Measurements from ENCODE around the gene PPP1R14C. TPM values are rescaled to one million over a fixed set of nuclear protein-coding genes. Genes with fewer than 3 reads are reported as not detected.

Gene PPP1R14C
- total RNA-seq, 1 donor from 2014 or later: 0.46 TPM

DNA sequence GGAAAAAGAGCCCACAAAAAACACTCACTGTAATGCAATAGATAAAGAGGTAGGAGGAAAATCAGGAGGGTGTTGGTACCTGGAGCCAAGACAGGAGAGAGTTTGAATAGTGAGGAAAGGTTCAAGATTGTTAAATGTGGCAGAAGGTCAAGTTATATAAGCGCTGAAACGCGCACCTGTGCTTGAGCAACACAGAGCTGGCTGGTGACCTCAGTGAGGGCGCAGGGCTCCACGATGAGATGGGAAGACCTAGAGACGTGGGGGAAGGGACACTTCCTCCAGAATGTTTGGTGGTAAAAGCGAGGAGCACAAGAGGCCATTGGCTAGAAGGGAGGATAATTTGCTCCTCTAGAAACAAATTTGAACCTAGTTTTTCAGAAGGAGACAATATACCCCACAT lies 4.2 kb upstream of the PPP1R14C start:
- Mint-ChIP-seq H3K9me3 (ENCODE audit: unreplicated experiment) (no peaks in the 10 kb centered on the region), H3K36me3 (ENCODE audit: unreplicated experiment) (no peaks in the 10 kb centered on the region), H3K27ac (ENCODE audit: unreplicated experiment) (no peak overlapping the region), H3K27me3 (ENCODE audit: unreplicated experiment) (peaks cover 55% of the 10 kb centered on the region), H3K4me3 (ENCODE audit: unreplicated experiment) (no peak overlapping the region), H3K4me1 (ENCODE audit: unreplicated experiment) (peaks cover 6% of the 10 kb centered on the region)
- no peak for DNase-seq (ENCODE audit: extremely low spot score, unreplicated experiment)
- TF ChIP-seq, protein P1, sequence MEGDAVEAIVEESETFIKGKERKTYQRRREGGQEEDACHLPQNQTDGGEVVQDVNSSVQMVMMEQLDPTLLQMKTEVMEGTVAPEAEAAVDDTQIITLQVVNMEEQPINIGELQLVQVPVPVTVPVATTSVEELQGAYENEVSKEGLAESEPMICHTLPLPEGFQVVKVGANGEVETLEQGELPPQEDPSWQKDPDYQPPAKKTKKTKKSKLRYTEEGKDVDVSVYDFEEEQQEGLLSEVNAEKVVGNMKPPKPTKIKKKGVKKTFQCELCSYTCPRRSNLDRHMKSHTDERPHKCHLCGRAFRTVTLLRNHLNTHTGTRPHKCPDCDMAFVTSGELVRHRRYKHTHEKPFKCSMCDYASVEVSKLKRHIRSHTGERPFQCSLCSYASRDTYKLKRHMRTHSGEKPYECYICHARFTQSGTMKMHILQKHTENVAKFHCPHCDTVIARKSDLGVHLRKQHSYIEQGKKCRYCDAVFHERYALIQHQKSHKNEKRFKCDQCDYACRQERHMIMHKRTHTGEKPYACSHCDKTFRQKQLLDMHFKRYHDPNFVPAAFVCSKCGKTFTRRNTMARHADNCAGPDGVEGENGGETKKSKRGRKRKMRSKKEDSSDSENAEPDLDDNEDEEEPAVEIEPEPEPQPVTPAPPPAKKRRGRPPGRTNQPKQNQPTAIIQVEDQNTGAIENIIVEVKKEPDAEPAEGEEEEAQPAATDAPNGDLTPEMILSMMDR (IDR thresholded peaks at IDR 0.05): no peak

DNA sequence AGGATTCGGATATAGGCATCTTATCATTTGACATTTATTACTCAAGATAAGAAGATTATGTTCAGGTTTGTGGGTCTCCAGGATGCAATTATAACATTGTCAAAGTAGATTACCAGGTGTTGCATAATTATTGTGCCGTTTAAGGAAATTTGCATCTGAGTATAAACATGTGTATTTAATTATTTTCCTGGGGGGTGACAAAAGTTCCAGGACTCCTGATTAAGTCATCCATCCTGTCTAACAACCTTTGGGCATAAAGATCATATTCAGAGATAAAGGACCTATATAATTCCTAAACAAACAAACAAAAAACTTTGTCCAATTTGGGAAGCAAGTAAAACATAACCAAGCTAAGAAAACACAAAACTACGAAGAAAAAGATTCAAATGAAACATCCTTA lies 3.3 kb upstream of the PPP1R14C start:
- no peak overlapping the region for H3K4me3 Mint-ChIP-seq (ENCODE audit: unreplicated experiment)
- DNase-seq (ENCODE audit: extremely low spot score, unreplicated experiment): no peak
- TF ChIP-seq, protein P1 (IDR thresholded peaks at IDR 0.05): no peak
- no peak overlapping the region for H3K27ac Mint-ChIP-seq (ENCODE audit: unreplicated experiment)
- H3K9me3 Mint-ChIP-seq (ENCODE audit: unreplicated experiment): no peaks in the 10 kb centered on the region
- H3K4me1 Mint-ChIP-seq (ENCODE audit: unreplicated experiment): peaks cover 12% of the 10 kb centered on the region
- peaks cover 64% of the 10 kb centered on the region for H3K27me3 Mint-ChIP-seq (ENCODE audit: unreplicated experiment)
- no peaks in the 10 kb centered on the region for H3K36me3 Mint-ChIP-seq (ENCODE audit: unreplicated experiment)

DNA sequence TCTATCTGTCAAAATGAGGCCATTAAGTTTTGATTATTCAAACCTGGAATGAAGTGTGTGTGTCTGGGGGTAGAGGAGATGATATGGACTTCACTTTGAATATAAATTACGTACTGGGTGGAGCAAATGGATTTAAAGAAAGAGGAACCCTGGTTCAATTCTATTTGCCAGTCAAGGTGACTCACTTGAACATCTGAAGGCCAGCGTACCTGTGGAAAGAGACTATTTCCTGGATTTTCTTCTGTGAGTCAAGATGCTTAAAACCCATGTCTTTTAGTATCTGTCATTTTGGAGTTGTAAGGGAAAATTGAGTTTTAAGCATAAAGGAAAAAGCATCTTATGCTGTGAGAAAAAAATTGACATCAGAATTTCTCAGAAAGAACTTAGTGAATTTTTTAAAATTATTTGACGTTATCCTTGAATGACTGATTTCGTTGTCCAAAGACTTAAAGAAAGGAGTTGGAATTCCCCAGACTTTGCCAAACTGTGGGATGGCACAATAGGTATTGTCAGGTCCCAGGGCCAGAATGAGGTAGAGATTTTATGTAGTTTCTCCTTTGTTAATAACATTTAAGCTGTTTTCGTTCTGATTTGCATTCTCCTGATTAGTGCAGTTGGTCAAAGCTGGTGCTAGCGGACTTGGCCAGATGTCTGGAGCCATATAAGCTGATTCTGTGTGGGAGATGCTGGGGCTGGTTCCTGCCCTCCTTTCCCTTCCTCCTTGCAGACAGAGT lies 2.4 kb upstream of the PPP1R14C start:
- Mint-ChIP-seq H3K36me3 (ENCODE audit: unreplicated experiment) (no peaks in the 10 kb centered on the region), H3K9me3 (ENCODE audit: unreplicated experiment) (no peaks in the 10 kb centered on the region), H3K4me3 (ENCODE audit: unreplicated experiment) (no peak overlapping the region), H3K27me3 (ENCODE audit: unreplicated experiment) (peaks cover 72% of the 10 kb centered on the region), H3K4me1 (ENCODE audit: unreplicated experiment) (peaks cover 12% of the 10 kb centered on the region), H3K27ac (ENCODE audit: unreplicated experiment) (no peak overlapping the region)
- DNase-seq (ENCODE audit: extremely low spot score, unreplicated experiment): no peak
- TF ChIP-seq, protein P1 (IDR thresholded peaks at IDR 0.05): no peak

DNA sequence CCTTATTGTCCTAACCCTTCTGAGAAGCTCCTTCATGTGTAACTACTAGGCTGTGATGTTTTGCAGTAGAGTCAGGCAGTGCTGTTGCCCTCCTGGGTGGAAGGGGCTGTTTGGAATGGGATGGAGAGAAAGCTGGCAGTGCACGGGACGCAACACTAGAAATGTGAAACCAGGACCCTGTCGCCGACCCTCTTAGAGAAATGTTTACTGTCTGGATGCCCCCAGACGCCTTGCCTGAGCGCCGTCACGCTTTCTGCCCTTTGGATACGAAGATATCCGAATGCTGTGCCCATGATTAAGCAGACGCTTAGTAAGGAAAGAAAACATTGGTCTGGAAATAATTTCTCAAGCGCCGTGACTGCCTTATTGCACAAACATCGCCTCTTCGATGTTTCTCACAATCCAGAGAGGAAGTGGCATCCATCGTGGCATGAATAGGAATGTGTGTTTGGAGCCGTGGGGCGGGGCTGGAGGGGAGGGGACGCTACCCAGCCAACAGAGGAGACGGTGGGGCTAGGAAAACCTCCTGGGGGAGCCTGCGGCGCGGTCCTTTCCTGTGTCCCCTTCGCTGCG lies 661 bp upstream of the PPP1R14C start:
- DNase-seq (ENCODE audit: extremely low spot score, unreplicated experiment): no peak
- H3K4me3 Mint-ChIP-seq (ENCODE audit: unreplicated experiment): peak overlapping the region; percentile 70
- H3K36me3 Mint-ChIP-seq (ENCODE audit: unreplicated experiment): no peaks in the 10 kb centered on the region
- TF ChIP-seq, protein P1 (IDR thresholded peaks at IDR 0.05): no peak
- H3K4me1 Mint-ChIP-seq (ENCODE audit: unreplicated experiment): peaks cover 12% of the 10 kb centered on the region
- peaks cover 79% of the 10 kb centered on the region for H3K27me3 Mint-ChIP-seq (ENCODE audit: unreplicated experiment)
- no peaks in the 10 kb centered on the region for H3K9me3 Mint-ChIP-seq (ENCODE audit: unreplicated experiment)
- H3K27ac Mint-ChIP-seq (ENCODE audit: unreplicated experiment): no peak overlapping the region

DNA sequence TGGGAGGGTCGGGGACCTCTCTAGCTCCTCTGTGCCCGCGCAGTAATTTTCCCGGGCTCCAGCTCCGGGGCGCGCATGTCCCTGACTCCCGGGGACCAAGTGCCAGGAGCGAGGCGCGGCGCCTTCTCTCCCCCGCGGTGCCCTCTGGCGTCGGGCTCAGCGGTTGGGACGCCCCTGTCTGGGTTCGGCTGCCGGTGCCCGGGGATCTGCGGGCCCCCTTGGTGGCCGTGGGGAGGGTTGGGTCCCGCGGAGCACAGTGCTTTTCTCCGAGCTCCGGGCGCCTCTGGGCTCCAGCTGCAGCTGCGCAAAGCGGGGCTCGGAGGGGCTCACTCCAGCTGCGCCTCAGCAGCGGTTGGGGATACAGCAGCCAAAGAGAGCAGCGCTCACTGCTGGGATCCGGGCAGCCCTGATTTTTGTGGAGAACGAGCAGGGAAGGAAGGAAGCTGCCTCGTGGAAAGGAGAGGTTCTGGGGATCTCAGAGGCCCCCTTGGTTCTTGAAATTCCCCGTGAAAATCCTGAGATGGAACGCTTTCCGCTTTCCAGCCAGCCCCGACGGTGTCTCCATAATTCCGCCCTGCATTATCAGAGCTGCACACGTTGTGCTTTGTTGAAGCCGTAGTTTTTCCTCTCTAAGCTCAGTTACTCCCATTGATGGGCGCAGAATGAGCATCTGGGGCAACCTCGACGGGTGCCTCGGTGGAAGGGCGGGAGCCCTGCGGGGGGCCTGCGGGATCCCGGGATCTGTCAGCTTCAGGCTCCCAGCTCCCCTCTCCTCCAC lies 861 bp downstream of the PPP1R14C start:
- Mint-ChIP-seq H3K36me3 (ENCODE audit: unreplicated experiment) (no peaks in the 10 kb centered on the region), H3K27ac (ENCODE audit: unreplicated experiment) (no peak overlapping the region), H3K9me3 (ENCODE audit: unreplicated experiment) (no peaks in the 10 kb centered on the region), H3K27me3 (ENCODE audit: unreplicated experiment) (peaks cover 76% of the 10 kb centered on the region), H3K4me1 (ENCODE audit: unreplicated experiment) (peaks cover 12% of the 10 kb centered on the region), H3K4me3 (ENCODE audit: unreplicated experiment) (peak overlapping the region; percentile 61)
- DNase-seq (ENCODE audit: extremely low spot score, unreplicated experiment): no peak
- TF ChIP-seq, protein P1 (IDR thresholded peaks at IDR 0.05): no peak
